Adrenal gland (tissue), 5 donors: ENCODE results near the gene MEIOC.

Experiments
- POLR2A ChIP-seq, 2 donors: fragments of 450-650 bp; IDR thresholded peaks; one replicate each; pipeline ENCODE4 v1.6.1; 2017; ENCODE audit warnings: antibody characterized with exemption in 2 of 2, mild to moderate bottlenecking in 2 of 2, moderate library complexity in 1 of 2
- TF ChIP-seq, protein P1 (sequence below), 6 experiments: fragments of 450-650 bp in 4 of 6; fragments of 200-600 bp in 2 of 6; sonication (generic) in 1 of 6; IDR thresholded peaks; 1 replicate in 5 of 6; 2 replicates in 1 of 6; pipeline versions ENCODE4 v1.5.1 to v1.8.0; 2016 to 2021; ENCODE audit warnings: antibody characterized with exemption in 6 of 6, mild to moderate bottlenecking in 2 of 6, moderate library complexity in 1 of 6
- donor health status: DM: no; HTN: no; CAD: no.

DNA sequence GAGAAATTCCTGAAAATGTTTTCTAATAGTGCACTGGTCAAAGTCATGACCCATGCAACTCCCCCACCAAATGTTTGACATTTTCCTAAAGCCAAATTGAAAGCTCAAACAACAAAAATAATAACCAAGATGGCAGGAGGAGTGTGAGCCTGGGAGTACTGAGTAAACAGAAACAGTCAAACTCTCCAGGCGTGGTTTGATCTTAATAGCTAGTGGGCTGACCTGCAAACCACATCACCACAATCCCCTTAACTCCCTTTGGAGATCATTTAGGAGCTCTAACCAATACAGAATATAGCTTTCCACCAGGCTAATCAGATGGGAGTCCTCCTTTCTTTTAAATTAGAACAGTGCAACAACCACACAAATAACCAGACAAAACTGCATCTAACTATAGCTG, 19.2 kb upstream of the MEIOC start:
- TF ChIP-seq, protein P1, sequence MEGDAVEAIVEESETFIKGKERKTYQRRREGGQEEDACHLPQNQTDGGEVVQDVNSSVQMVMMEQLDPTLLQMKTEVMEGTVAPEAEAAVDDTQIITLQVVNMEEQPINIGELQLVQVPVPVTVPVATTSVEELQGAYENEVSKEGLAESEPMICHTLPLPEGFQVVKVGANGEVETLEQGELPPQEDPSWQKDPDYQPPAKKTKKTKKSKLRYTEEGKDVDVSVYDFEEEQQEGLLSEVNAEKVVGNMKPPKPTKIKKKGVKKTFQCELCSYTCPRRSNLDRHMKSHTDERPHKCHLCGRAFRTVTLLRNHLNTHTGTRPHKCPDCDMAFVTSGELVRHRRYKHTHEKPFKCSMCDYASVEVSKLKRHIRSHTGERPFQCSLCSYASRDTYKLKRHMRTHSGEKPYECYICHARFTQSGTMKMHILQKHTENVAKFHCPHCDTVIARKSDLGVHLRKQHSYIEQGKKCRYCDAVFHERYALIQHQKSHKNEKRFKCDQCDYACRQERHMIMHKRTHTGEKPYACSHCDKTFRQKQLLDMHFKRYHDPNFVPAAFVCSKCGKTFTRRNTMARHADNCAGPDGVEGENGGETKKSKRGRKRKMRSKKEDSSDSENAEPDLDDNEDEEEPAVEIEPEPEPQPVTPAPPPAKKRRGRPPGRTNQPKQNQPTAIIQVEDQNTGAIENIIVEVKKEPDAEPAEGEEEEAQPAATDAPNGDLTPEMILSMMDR (IDR thresholded peaks at IDR 0.05) = no peak
- no peak for TF ChIP-seq POLR2A (IDR thresholded peaks at IDR 0.05)
